ENCODE data around the gene COLGALT1. TPM values are rescaled to one million over a fixed set of nuclear protein-coding genes. Genes with fewer than 3 reads are reported as not detected.

The COLGALT1 gene
- polyA plus RNA-seq, 1 donor from 2014 or later: 11.5 TPM

DNA sequence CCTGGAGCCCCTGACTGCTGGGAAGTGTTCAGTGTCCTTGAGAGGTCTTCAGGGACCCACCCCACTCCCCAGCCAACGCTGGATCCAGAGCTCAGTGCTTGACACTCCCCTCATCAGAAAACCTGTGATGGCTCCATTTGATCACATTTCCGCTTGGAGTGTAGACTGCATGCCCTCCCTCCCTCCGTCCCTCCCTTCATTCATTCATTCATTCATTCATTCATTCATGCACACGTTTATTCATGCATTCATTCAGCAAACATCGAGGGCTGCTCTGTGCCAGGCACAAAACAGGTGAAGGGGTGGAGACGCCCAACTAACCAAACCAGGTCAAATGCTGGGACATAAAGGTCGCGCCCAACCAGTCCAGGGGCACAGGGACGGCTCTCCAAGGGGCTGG is 30.3 kb upstream of the COLGALT1 start:
- Mint-ChIP-seq H3K27me3 (no peaks in the 10 kb centered on the region), H3K27ac (peak overlapping the region; percentile 73 to 96 (median 90)), H3K36me3 (peaks cover 6% of the 10 kb centered on the region), H3K4me3 (peak overlapping the region in 3 of 4 donors; percentile 86 to 97 (median 88)), H3K4me1 (peaks cover 33 to 50% (median 45%) of the 10 kb centered on the region in 3 donors), H3K9me3 (no peaks in the 10 kb centered on the region)

DNA sequence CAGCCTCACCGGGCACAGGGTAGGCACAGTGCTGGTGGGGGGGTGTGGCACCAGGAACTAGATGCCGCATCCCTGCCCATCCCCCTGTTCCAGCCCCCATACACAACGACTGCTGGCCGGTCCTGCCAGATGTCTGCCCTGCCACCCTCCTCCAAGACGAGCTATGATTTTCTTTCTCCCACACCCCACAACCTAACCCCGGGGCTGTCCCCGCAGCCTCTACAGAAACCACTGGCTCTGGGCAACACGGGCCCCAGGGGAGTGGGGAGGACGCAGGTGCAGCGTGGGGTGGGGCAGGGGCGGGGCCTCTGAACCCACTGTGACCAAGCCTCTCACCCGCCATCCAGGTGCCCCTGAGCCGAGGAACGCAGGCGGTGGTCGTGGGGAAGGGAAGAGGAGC is 28.5 kb upstream of the COLGALT1 start:
- Mint-ChIP-seq H3K4me1 (peaks cover 33 to 52% (median 47%) of the 10 kb centered on the region in 3 donors), H3K36me3 (peaks cover 6% of the 10 kb centered on the region), H3K27me3 (no peaks in the 10 kb centered on the region), H3K9me3 (no peaks in the 10 kb centered on the region), H3K27ac (peak overlapping the region; percentile 73 to 96 (median 90)), H3K4me3 (peak overlapping the region; percentile 88 to 97 (median 93))

DNA sequence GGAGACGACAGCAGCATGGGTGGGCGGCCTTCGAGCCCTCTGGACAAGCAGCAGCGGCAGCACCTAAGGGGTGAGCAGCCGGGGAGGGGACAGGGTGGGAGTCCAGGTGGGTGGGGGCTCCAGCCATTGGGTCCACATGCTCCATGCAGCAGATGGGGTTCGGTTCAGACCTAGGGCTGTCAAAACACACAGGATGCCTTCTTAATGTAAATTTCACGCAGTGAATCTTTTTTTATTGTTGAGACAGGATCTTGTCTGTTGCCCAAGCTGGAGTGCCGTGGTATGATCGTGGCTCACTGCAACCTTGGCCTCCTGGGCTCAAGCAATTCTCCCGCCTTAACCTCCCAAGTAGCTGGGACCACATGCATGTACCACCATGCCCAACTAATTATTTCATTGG is 28.1 kb upstream of the COLGALT1 start:
- Mint-ChIP-seq H3K9me3 (no peaks in the 10 kb centered on the region), H3K36me3 (peaks cover 6% of the 10 kb centered on the region), H3K27ac (peak overlapping the region; percentile 73 to 96 (median 90)), H3K27me3 (no peaks in the 10 kb centered on the region), H3K4me3 (peak overlapping the region; percentile 88 to 97 (median 93)), H3K4me1 (peaks cover 33 to 48% (median 45%) of the 10 kb centered on the region in 3 donors)

DNA sequence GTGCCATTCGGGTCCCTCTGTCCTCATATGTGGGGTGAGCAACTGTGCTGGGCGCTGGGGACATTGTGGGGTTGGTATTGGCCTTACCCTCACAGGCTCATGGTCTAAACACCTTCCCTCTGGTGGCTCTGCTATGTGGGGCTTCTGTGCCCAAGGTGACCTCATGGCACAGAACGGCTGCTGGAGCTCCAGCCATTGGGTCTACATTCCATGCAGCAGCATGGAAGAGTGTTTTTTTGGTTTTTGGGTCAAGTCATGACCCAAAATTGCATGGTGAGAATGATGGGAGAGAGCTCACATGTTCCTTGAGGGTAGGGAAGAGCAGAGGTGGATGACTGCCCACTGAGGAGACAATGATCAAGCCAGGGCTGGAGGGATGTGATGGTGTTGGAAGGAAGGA is 26.8 kb upstream of the COLGALT1 start:
- Mint-ChIP-seq H3K4me1 (peaks cover 25 to 35% (median 32%) of the 10 kb centered on the region in 3 donors), H3K27me3 (no peaks in the 10 kb centered on the region), H3K4me3 (peak overlapping the region; percentile 88 to 97 (median 93)), H3K36me3 (peaks cover 6% of the 10 kb centered on the region), H3K9me3 (no peaks in the 10 kb centered on the region), H3K27ac (peak overlapping the region in 2 of 3 donors; percentile 88 to 90)

DNA sequence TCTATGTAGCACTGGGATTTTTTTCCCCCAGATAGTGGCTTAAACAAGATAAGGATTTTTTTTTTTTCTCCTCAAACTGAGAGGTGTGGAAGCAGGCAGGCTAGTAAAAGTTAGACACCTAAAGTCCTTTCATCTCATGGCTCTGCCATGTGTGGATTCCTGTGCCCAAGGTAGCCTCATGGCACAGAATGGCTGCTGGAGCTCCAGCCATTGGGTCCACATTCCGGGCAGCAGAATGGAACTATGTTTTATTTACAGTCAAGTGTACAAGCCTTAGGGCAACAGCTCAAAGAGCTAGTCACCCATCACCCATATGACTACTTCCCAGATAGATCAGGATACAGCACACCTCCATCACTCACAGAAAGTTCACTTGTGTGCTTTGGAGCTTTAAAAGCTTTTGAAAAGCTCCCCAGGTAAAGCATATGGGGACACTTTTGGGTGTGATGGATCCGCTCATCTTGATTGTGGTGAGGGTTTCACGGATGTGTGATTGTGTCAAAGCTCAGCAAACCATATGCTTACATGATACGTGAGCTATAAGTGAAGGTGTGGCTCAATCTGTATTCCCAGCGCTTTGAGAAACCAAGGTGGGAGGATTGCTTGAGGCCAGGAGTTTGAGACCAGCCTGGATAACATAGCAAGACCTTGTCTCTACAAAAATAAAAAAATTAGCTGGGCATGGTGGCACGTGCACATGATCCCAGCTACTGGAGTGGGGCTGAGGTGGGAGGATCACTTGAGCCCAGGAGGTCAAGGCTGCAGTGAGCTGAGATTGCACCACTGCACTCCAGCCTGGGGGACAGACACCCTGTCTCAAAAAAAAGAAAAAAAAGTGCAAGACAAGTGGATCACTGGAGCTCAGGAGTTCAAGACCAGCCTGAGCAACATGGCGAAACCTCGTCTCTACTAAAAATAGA is 25.9 kb upstream of the COLGALT1 start:
- H3K4me1 Mint-ChIP-seq: peaks cover 24 to 29% (median 25%) of the 10 kb centered on the region in 3 donors
- peak overlapping the region; percentile 80 to 91 (median 90) for H3K27ac Mint-ChIP-seq
- peaks cover 6% of the 10 kb centered on the region for H3K36me3 Mint-ChIP-seq
- H3K27me3 Mint-ChIP-seq: no peaks in the 10 kb centered on the region
- H3K4me3 Mint-ChIP-seq: peak overlapping the region; percentile 88 to 97 (median 93)
- no peaks in the 10 kb centered on the region for H3K9me3 Mint-ChIP-seq

DNA sequence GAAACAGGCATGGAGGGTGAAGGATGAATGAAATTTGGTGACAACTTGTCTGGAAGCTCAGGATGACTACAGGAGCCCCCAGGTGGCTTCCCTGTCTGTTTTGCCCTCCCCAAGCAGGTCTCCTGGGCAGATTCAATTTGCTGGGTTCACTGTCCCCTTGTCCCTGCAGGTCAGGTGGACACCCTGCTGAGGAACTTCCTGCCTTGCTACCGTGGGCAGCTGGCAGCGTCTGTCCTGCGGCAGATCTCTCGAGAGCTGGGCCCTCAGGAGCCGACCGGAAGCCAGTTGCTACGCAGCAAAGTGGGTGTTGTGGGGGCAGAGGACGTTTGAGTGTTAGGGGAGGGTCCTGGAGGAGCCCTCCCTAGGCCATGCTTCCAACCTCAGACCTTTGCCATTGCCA is 24.9 kb upstream of the COLGALT1 start:
- peaks cover 6% of the 10 kb centered on the region for H3K36me3 Mint-ChIP-seq
- H3K27me3 Mint-ChIP-seq: no peaks in the 10 kb centered on the region
- peak overlapping the region in 2 of 4 donors; percentile 32 to 53 for H3K4me3 Mint-ChIP-seq
- H3K4me1 Mint-ChIP-seq: peaks cover 16 to 25% (median 17%) of the 10 kb centered on the region in 3 donors
- peak overlapping the region in 2 of 3 donors; percentile 80 to 90 for H3K27ac Mint-ChIP-seq
- H3K9me3 Mint-ChIP-seq: no peaks in the 10 kb centered on the region

DNA sequence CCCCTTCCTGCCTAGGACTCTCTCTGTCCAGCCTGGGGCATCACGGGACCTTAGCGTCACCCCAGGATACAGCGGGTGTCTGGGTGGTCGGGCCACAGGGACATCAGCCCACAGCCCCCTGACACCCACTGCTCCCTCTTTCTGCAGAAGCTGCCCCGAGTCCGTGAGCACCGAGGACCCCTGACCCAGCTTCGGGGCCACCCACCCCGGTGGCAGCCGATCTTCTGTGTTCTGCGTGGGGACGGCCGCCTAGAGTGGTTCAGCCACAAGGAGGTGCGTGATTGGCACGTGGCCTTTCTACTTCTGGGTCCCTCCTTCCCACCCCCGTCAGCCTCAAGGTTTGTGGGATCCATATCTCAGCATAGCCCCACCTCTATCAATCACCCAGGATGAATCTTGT is 23.3 kb upstream of the COLGALT1 start:
- H3K27me3 Mint-ChIP-seq: no peaks in the 10 kb centered on the region
- H3K9me3 Mint-ChIP-seq: no peaks in the 10 kb centered on the region
- H3K36me3 Mint-ChIP-seq: peaks cover 6% of the 10 kb centered on the region
- H3K4me3 Mint-ChIP-seq: no peak overlapping the region
- peaks cover 11 to 17% (median 17%) of the 10 kb centered on the region in 3 donors for H3K4me1 Mint-ChIP-seq
- H3K27ac Mint-ChIP-seq: no peak overlapping the region

DNA sequence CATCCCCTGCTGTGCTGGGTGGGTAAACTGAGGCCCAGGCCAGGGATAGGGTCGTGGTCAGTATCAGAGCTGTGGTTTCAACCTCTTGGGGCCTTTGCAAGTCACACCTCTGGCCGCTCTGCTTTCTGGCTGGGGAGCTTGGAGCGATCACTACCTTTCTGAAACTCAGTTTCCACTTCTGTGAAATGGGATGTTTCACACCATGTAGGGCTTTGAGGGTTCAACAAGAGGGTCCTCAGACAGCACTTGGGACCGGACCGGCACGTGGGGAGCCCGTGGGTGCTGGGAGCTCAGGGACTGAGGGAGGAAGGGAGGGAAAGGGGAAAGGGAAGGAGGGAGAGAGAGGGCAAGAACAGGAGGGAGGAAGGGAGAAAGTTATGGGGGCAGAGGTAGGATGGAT is 22.9 kb upstream of the COLGALT1 start:
- no peaks in the 10 kb centered on the region for H3K9me3 Mint-ChIP-seq
- no peaks in the 10 kb centered on the region for H3K27me3 Mint-ChIP-seq
- H3K4me1 Mint-ChIP-seq: peaks cover 11 to 20% (median 18%) of the 10 kb centered on the region in 3 donors
- no peak overlapping the region for H3K4me3 Mint-ChIP-seq
- no peak overlapping the region for H3K27ac Mint-ChIP-seq
- H3K36me3 Mint-ChIP-seq: peaks cover 6% of the 10 kb centered on the region

DNA sequence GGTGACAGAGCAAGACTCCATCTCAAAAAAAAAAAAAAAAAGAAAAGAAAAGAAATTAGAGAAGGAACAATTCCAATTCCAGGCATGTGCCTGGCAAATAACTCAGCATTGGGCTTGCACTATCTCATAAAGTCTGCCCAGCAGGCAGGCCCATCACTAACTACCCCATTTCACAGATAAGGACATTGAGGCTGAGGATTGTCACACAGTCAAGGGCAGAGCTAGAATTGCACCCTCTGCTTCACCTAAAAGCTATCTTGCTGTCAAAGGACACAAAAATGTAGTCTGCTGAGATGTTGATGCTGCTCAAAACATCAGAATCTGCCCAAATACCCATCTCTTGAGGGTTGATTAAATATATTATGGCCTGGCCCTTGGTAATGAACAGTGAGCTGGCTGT is 20.7 kb upstream of the COLGALT1 start:
- Mint-ChIP-seq H3K27ac (no peak overlapping the region), H3K4me3 (peak overlapping the region in 1 of 4 donors; percentile 40), H3K9me3 (no peaks in the 10 kb centered on the region), H3K27me3 (no peaks in the 10 kb centered on the region), H3K36me3 (no peaks in the 10 kb centered on the region), H3K4me1 (peaks cover 11 to 18% (median 16%) of the 10 kb centered on the region in 3 donors)

DNA sequence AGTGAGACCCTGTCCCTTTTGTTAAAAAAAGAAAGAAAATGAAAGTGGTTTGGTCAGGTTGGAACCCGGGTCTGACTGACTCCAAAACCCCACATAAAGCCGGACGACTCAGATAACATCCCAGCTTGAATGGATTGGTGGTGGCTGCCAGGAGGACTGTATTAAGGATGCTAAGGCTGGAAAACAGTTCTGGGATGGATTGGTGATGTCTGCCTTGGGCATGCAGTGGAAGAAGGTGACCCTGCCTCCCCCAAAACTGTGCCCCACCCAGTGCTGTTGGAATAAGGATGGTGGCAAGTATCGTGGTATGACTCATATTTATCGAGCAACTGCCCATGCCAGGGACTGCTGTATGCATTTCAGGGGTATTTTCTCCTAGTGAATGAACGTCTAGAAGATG is 18.5 kb upstream of the COLGALT1 start:
- Mint-ChIP-seq H3K9me3 (no peaks in the 10 kb centered on the region), H3K4me3 (peak overlapping the region in 2 of 4 donors; percentile 40 to 49), H3K27ac (peak overlapping the region in 1 of 3 donors; percentile 8), H3K36me3 (peaks cover 4% of the 10 kb centered on the region), H3K4me1 (peaks cover 14 to 16% (median 14%) of the 10 kb centered on the region in 3 donors), H3K27me3 (no peaks in the 10 kb centered on the region)

DNA sequence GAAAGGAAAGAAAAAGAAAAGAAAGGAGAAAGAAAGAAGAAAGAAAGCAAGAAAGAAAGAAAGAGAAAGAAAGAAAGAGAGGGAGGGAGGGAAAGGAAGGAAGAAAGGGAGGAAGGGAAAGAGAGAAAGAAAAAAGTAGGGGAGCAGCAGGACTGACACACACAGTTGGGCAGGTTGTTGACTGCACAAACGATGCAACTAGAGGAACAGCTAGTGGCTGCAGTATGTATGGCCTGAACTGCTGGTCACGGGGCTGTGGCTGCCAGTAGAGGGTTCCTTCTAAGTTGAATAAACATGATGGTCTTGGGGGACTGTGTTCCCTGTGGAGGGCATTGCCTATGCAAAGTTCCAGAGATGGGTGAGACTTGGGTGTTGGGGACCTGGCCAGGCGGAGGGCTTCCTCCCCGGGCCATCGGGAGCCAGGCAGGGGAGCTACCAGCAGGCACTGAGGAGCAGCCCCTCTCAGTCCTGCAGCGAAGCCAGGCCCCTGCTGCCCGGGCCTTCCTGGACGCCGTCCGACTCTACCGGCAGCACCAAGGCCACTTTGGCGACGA is 16.7 kb upstream of the COLGALT1 start:
- peaks cover 4% of the 10 kb centered on the region for H3K36me3 Mint-ChIP-seq
- no peaks in the 10 kb centered on the region for H3K9me3 Mint-ChIP-seq
- no peaks in the 10 kb centered on the region for H3K27me3 Mint-ChIP-seq
- peak overlapping the region; percentile 43 to 84 (median 70) for H3K4me3 Mint-ChIP-seq
- peaks cover 14 to 21% (median 18%) of the 10 kb centered on the region in 3 donors for H3K4me1 Mint-ChIP-seq
- peak overlapping the region; percentile 81 to 94 (median 83) for H3K27ac Mint-ChIP-seq

DNA sequence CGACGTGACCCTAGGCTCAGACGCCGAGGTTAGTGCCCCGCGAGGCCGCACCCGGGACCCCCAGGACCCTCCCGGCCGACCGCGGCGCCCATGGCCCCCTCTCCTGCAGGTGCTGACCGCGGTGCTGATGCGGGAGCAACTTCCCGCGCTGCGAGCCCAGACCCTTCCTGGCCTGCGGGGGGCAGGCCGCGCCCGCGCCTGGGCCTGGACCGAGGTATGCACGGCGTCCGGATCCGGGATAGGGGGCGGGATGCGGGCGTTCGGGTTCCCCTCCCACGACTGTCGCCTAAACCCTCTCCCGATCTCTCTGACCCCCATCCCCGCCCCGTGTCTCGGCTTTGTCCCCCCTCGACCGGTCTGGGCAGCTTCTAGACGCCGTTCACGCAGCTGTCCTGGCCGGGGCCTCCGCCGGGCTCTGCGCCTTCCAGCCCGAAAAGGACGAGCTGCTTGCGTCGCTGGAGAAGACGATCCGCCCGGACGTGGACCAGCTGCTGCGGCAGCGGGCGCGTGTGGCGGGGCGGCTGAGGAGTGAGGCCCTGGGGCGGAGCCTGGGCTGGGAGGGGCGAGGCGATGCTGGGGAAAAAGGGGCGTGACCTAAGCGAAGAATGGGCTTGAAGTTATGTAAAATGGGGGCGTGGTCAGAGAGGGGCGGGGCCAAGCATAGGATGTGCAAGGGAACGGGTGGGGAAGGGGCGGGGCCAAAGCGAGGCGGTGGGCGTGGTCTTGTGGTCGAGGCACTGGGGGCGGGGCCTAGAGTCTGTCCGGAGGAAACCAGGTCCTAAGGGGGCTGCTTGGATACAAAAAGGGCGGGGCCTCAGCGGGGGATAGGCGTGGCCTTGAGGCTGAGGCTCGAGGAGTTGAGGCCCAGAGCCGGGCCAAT is 16.0 kb upstream of the COLGALT1 start:
- Mint-ChIP-seq H3K27me3 (no peaks in the 10 kb centered on the region), H3K4me3 (peak overlapping the region; percentile 76 to 93 (median 86)), H3K27ac (peak overlapping the region; percentile 62 to 83 (median 80)), H3K9me3 (no peaks in the 10 kb centered on the region), H3K4me1 (peaks cover 18 to 23% (median 19%) of the 10 kb centered on the region in 3 donors), H3K36me3 (peaks cover 5% of the 10 kb centered on the region)

DNA sequence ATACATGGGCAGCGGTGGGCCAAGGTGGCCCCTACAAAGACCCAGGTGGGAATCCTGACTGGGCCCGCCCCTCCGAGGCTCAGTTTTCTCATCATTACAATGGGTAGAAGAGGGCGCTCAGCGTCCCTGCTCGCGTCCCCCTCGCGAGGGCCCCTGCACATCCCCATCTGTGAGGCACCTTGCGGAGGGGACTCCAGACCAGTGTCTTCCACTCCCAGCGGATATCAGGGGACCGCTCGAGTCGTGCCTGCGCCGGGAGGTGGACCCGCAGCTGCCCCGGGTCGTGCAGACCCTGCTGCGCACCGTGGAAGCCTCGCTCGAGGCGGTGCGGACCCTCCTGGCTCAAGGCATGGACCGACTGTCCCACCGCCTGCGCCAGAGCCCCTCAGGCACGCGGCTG is 15.3 kb upstream of the COLGALT1 start:
- peaks cover 18 to 23% (median 19%) of the 10 kb centered on the region in 3 donors for H3K4me1 Mint-ChIP-seq
- H3K27me3 Mint-ChIP-seq: no peaks in the 10 kb centered on the region
- H3K27ac Mint-ChIP-seq: peak overlapping the region in 1 of 3 donors; percentile 82
- no peak overlapping the region for H3K4me3 Mint-ChIP-seq
- H3K9me3 Mint-ChIP-seq: no peaks in the 10 kb centered on the region
- peaks cover 5% of the 10 kb centered on the region for H3K36me3 Mint-ChIP-seq

DNA sequence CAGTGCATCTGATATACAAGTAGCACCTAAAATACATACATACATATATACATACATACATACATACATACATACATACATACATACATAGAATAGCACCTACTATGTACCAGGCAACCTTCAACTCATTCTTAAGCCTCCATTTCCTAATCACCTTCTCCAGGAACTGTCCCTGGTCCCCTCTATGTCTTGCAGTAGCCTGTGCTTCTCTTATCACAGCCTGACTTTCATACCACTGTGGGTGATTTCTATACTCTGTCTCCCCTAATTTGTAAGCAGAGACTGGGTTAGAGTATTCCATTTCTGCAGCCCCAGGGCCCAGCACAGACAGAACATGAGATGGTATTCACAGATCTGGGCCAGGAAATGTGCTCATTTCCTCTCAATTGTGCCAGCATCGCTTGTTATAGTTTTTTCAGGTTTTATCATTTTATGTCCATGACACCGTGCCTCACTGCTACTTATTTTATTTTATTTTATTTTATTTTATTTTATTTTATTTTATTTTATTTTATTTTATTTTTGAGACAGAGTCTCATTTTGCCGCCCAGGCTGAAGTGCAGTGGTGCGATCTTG is 14.2 kb upstream of the COLGALT1 start:
- Mint-ChIP-seq H3K4me1 (peaks cover 18 to 25% (median 19%) of the 10 kb centered on the region in 3 donors), H3K27me3 (no peaks in the 10 kb centered on the region)

More for the DNA sequence above, 14.2 kb upstream of the COLGALT1 start:
- H3K4me3 Mint-ChIP-seq: peak overlapping the region in 2 of 4 donors; percentile 41 to 57
- peak overlapping the region in 2 of 3 donors; percentile 67 to 82 for H3K27ac Mint-ChIP-seq
- H3K36me3 Mint-ChIP-seq: peaks cover 5% of the 10 kb centered on the region
- H3K9me3 Mint-ChIP-seq: no peaks in the 10 kb centered on the region
